Osteoblast (primary cell): ENCODE data around the gene ITSN1. TPM values are rescaled to one million over a fixed set of nuclear protein-coding genes. Genes with fewer than 3 reads are reported as not detected.
A peak's percentile ranks its signal among the peaks of the same experiment; 100 is the strongest.

Source experiments
- DNase-seq: peaks from one replicate; pipeline ENCODE4 v3.0.0; 2011; ENCODE audit warnings: low spot score, mixed read lengths; ENCODE audit not compliant: insufficient read length; ENCODE audit errors: missing footprints
- H2AFZ ChIP-seq: 2 replicates; pipeline ENCODE4 v1.6.0; 2011; ENCODE audit warnings: mild to moderate bottlenecking, low read length
- H3K27ac ChIP-seq: 2 replicates; pipeline ENCODE4 v1.5.1; 2011; ENCODE audit warnings: mild to moderate bottlenecking, low read depth, low read length, moderate library complexity
- H3K27me3 ChIP-seq: 2 replicates; pipeline ENCODE4 v1.6.0; 2012; ENCODE audit warnings: mild to moderate bottlenecking, control low read depth, inconsistent platforms, low read length, moderate library complexity; ENCODE audit not compliant: insufficient read depth
- H3K36me3 ChIP-seq: 2 replicates; pipeline ENCODE4 v1.5.1; 2011; ENCODE audit warnings: mild to moderate bottlenecking, low read length, control low read depth, moderate library complexity; ENCODE audit not compliant: insufficient read depth
- H3K4me1 ChIP-seq: 2 replicates; pipeline ENCODE4 v1.5.1; 2011; ENCODE audit warnings: mild to moderate bottlenecking, low read length, control low read depth, moderate library complexity; ENCODE audit not compliant: insufficient read depth
- H3K4me2 ChIP-seq: 2 replicates; pipeline ENCODE4 v1.6.0; 2011; ENCODE audit warnings: mild to moderate bottlenecking, low read length; ENCODE audit not compliant: insufficient read depth
- H3K4me3 ChIP-seq: fragments of 200-600 bp; sonication (generic); 3 replicates; pipeline ENCODE4 v1.5.1; 2012; ENCODE audit warnings: mild to moderate bottlenecking, low read length, inconsistent platforms; ENCODE audit not compliant: insufficient read depth
- H3K79me2 ChIP-seq: 2 replicates; pipeline ENCODE4 v1.6.0; 2012; ENCODE audit warnings: mild to moderate bottlenecking, low read length, control low read depth, inconsistent platforms; ENCODE audit not compliant: insufficient read depth
- H3K9me3 ChIP-seq: 2 replicates; pipeline ENCODE4 v1.5.1; 2011; ENCODE audit warnings: low read depth, low read length, control low read depth
- H4K20me1 ChIP-seq: 2 replicates; pipeline ENCODE4 v1.6.0; 2012; ENCODE audit warnings: mild to moderate bottlenecking, low read length, control low read depth; ENCODE audit not compliant: insufficient read depth
- CTCF ChIP-seq: IDR thresholded peaks from 2 replicates; pipeline ENCODE4 v1.5.1; 2011; ENCODE audit warnings: mild to moderate bottlenecking, low read depth, low read length, moderate library complexity; ENCODE audit errors: extremely low read depth
- total RNA-seq: library from RNA; depleted of rRNA; stranded (reverse); fragments of >200 nt; gene quantifications from 2 replicates; pipeline ENCODE4 v1.2.3, GENCODE V29; 2012

ITSN1 gene
- total RNA-seq, 1 donor: 42.7 TPM

- Histone ChIP-seq H3K27me3 (peaks cover 3% of the 10 kb centered on the region), H4K20me1 (no peaks in the 10 kb centered on the region), H3K4me3 (no peak overlapping the region), H2AFZ (no peak overlapping the region), H3K36me3 (no peaks in the 10 kb centered on the region), H3K27ac (no peak overlapping the region), H3K4me2 (no peak overlapping the region), H3K9me3 (no peaks in the 10 kb centered on the region), H3K79me2 (no peaks in the 10 kb centered on the region), H3K4me1 (no peaks in the 10 kb centered on the region)
- no peak for TF ChIP-seq CTCF
- DNase-seq: no peak
Measured at GRCh38 chr21:33869873-33870272, 227.6 kb downstream of the ITSN1 start.

- no peaks in the 10 kb centered on the region for H3K27me3 ChIP-seq
- DNase-seq: no peak
- TF ChIP-seq CTCF: no peak
Measured at GRCh38 chr21:33870768-33871167, 228.5 kb downstream of the ITSN1 start.

GRCh38 chr21:33871171-33871570 lies 228.9 kb downstream of the ITSN1 start:
- DNase-seq: peak; percentile 96
- H2AFZ ChIP-seq: no peak overlapping the region
- H3K27me3 ChIP-seq: no peaks in the 10 kb centered on the region
- H3K4me1 ChIP-seq: no peaks in the 10 kb centered on the region
- H3K4me2 ChIP-seq: no peak overlapping the region
- H3K27ac ChIP-seq: no peak overlapping the region
- H3K9me3 ChIP-seq: no peaks in the 10 kb centered on the region
- H3K4me3 ChIP-seq: no peak overlapping the region
- no peaks in the 10 kb centered on the region for H3K36me3 ChIP-seq
- H3K79me2 ChIP-seq: no peaks in the 10 kb centered on the region
- no peak for TF ChIP-seq CTCF
- H4K20me1 ChIP-seq: no peaks in the 10 kb centered on the region

More at GRCh38 chr21:33870768-33871167, 228.5 kb downstream of the ITSN1 start:
- no peaks in the 10 kb centered on the region for H3K4me1 ChIP-seq
- H3K4me2 ChIP-seq: no peak overlapping the region
- H3K79me2 ChIP-seq: no peaks in the 10 kb centered on the region
- no peaks in the 10 kb centered on the region for H4K20me1 ChIP-seq
- H3K9me3 ChIP-seq: no peaks in the 10 kb centered on the region
- H2AFZ ChIP-seq: no peak overlapping the region
- no peaks in the 10 kb centered on the region for H3K36me3 ChIP-seq
- no peak overlapping the region for H3K4me3 ChIP-seq
- H3K27ac ChIP-seq: no peak overlapping the region

- TF ChIP-seq CTCF: no peak
- Histone ChIP-seq H2AFZ (no peak overlapping the region), H3K4me3 (no peak overlapping the region), H3K79me2 (no peaks in the 10 kb centered on the region), H4K20me1 (no peaks in the 10 kb centered on the region), H3K27ac (no peak overlapping the region), H3K36me3 (no peaks in the 10 kb centered on the region), H3K27me3 (no peaks in the 10 kb centered on the region), H3K9me3 (no peaks in the 10 kb centered on the region), H3K4me2 (no peak overlapping the region), H3K4me1 (no peaks in the 10 kb centered on the region)
- DNase-seq: no peak
Measured at GRCh38 chr21:33872881-33873515, 230.7 kb downstream of the ITSN1 start.
